Stimulated activated naive CD8-positive, alpha-beta T cell treated with anti-CD3 and anti-CD28 coated beads, Interleukin-15, Interleukin-2, amounts not matched to agents 100 U/mL and 50 U/mL, for 24 hours (primary cell): Measurements from ENCODE around the gene NFIA.
A peak's percentile ranks its signal among the peaks of the same experiment; 100 is the strongest.

ENCODE experiments used
- ATAC-seq: fragments of 150-1000 bp; cut with Tn5 transposase; one replicate; pipeline ENCODE4 v1.10.0; 2021
- DNase-seq: peaks from one replicate; pipeline ENCODE4 v3.0.0; 2021

The NFIA gene

DNA sequence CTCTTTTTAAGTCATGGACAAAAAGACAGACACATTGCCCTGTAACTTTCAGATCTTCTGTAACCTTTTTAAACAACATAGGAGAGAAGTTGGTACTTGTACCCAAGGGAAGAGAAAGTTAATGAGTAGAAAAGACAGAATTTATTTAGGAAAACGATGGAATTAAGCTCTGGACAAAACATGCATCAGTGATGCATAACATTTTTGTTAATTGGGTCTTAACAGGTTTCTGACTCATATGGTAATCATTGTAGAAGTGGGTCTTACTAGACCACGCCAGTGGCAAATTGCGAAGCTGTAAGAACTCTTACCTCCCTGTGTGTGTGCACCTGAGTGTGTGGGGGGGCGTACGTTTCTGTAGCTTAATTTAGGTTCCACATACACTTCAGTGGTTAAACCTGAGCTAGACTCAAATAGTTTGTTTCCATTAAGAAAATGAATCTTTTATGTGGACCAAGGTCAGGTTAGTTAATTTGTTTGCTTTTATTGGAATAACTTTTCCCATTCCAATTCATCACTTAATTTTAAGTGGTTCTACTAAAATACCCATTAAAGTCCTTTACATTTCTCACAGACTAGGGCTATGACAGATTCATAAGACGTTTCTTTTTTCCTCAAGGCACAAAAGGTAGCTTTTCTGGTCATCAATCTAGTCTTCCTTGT lies 48.1 kb downstream of the NFIA start:
- no peak for ATAC-seq

DNA sequence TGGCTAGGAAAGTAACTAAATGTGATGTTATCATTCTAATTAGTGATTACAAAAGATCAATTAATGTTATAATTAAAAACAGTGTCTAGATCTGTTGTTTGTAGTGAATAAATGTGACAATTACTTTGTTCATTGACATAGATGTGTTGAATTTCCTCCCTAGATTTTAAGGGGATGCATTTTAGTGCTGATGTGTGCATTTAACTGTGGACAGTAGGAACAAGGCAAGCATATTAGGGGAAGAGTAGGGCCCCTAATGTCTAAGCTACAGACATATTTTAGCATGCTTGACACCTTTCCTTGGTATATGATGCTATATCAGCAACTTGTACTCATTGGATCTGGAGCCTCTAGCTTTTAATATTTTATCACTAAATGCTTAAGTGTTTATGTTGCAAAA lies 48.9 kb downstream of the NFIA start:
- no peak for ATAC-seq
- no peak for DNase-seq

More for the DNA sequence above, 48.1 kb downstream of the NFIA start:
- DNase-seq = no peak

DNA sequence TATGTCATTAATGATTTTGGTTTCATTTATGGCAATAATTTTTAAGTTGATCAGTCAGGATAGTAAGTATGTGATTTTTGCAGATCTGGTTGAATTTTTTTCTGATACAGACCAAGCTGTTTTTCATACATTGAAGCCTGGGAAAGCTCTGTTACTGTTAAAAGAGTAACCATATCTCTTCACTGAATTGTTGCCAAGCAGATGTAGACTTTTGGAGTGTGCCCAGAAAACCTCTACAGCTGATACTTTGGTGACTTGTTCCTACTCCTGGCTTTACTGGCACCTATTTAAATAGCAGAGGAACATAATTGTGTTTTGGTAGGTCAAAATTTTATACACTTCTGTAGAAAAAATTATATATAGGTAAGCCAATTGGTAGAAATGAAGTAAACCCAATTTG lies 49.4 kb downstream of the NFIA start:
- ATAC-seq (no peak), DNase-seq (no peak)

DNA sequence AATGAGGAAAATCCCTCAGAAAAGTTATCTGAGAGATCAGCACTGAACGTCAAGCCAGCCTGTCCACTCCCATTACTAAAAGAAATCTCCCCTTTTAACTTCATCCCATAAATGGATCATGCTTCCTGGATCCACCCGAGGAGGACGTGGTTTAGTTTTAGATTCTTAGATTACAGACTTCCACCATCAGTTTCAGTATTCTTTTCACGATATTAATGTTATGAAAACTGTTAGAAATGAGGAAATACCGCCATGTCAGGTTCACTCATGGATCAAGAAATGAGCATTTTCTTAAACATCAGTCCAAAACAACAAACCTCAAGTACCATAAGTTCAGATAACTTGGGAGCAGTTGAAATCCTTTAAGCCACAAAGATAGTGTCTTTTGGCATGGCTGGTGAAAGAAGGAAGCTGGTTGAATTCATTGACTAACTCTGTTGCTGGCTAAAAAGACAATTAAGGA lies 49.8 kb downstream of the NFIA start:
- ATAC-seq (no peak), DNase-seq (no peak)

DNA sequence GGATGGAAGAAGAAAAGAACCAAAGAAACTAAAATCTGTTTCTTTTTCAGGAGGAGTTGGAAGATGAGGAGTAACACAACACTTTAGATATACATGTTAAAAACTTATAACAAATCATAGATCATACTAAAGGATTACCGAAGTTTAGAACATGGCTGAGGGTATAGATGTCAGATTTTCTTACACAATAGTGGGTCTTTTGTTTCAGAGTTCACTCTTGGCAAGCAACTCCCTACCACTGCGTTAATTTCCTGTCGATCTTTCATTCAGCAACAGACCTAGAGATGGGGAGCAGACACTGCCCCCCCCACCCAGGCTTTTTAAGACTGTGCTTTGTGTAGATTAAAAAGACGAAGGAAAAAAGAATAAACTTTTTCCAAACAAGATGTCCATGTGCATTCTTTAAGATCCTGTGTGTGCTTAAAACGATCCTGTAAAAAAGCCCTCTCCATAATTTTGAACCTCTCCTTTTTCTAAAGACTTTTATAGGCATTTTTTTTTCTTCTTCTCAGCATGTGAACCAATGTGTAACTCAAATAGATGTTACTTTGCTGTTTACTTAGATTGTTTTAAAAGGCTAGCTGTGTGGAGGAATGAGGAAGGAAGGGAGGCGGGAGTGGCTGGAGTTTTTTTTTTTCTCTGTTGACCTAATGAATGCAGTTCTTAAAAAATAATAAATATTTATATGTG lies 50.4 kb downstream of the NFIA start:
- no peak for ATAC-seq
- DNase-seq = no peak

DNA sequence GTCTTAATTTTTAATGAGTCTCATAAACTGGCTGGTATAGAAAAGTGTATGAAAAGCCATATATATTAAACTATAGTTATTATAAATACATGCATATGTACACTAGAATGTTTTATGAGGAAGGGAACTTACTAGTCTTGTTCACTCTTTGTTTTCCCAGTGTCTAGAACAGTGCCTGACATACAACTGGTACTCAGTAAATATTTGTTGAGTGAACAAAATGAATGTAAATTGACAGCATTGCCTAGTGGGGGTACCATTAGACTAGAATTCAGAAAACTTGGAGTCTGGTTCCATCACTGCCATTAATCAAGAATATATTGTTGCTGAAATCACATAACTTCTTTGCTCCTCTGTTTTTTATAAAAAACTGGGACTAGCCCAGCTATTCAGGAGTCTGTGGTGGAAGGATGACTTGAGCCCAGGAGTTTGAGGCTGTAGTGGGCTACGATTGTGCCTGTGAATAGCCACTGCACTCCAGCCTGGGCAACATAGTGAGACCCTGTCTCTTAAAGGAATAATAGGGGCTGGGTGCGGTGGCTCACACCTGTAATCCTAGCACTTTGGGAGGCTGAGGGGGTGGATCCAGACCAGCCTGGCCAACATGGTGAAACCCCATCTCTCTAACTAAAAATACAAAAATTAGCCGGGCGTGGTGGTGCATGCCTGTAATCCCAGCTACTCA lies 51.1 kb downstream of the NFIA start:
- ATAC-seq = no peak
- DNase-seq = no peak

DNA sequence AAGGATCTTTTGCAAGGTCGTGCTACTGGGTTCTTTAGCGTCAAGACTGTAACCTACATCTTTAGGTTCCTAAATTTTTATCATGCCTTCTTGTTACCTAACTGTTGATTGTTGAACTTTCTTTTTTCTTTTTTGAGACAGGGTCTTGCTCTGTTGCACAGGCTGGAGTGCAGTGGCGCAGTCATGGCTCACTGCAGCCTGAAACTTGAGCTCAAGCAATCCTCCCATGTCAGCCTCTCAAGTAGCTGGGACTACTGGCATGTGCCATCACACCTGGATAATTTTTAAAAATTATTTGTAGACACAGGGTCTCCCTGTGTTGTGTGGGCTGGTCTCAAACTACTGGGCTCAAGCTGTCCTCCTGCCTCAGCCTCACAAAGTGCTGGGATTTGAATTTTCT lies 52.9 kb downstream of the NFIA start:
- no peak for ATAC-seq
- DNase-seq = no peak

DNA sequence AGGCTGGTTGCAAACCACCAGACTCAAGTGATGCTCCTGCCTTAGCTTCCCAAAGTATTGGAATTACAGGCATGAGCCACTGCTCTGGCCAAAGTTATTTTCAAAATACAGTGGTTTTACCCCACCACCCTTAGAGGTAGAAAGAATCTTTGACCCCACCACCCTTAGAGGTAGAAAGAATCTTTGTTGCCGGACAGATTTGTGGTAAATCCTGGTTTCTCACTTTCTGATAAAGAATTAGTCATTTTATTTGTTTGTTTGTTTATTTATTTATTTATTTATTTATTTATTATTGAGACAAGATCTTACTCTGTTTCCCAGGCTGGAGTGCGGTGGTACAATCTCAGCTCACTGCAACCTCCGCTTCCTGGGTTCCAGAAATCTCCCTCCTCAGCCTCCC lies 55.9 kb downstream of the NFIA start:
- ATAC-seq = no peak

DNA sequence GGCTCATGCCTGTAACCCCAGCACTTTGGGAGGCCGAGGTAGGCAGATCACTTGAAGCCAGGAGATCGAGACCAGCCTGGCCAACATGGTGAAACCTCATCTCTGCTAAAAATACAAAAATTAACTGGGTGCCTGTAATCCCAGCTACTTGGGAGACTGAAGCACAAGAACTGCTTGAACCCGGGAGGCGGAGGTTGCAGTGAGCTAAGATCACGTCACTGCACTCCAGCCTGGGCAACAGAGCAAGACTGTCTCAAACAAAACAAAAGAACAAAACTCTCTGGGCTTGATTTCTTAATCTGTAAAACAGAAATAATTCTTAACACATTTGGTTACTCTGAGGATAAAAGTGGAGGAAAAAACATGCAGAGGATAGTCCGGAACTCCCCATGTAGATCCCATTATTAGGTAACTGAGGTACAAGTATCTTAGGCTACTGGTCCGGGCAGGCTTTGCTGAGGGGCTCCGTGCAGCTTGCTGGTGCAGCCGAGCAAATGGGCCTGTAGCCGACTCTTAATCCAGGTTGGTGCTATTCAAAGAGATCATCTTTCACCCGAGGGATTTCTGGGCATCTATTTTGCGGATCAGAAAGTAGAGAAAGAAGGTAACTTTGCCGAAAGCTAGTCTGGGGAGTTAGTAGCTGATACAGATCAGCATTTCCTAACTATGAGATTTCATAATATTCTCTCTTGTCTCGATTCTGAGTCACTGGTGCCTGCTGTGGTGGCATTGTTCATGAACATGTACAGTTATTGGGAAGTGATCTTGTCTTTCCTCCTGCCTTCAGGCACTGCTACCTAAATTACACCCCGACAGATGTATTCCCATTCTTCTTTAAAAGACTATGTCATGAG lies 56.8 kb downstream of the NFIA start:
- DNase-seq = no peak

More for the DNA sequence above, 55.9 kb downstream of the NFIA start:
- no peak for DNase-seq

DNA sequence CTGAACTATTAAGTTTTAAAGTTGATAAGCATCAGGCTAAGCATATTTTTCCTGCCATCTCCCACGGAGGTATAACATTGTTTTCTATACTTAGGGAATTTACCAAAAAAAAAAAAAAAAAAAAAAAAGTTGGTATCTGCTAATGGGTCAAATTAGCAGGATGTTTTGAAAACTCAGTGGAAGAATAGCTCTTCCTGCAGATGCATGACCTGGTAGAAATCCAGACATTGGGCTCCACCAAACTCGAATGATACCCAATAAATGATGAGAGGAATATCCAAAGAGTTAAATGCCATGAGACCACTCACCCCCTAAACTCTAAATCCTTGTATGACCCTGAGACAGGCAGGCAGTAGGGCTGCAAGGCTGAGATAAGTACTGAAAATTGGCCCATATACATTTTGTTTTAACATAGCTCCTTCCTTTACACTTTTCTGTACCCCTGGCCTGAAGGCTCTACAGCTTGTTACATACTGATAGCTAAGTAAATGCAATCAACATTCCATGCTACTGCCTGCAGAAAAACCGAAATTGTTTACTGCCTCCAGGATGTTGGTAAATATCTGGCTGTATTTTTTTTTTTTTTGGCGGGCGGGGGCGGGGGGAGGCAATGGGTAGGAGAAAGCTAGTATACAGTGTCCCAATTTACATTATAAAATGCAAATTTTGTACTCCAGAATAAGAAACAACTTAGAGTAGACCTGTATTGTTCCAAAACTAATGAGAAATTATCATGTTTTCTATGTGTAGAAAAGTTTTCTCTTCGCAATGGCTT lies 57.6 kb downstream of the NFIA start:
- ATAC-seq (no peak), DNase-seq (no peak)

More for the DNA sequence above, 56.8 kb downstream of the NFIA start:
- ATAC-seq = no peak

DNA sequence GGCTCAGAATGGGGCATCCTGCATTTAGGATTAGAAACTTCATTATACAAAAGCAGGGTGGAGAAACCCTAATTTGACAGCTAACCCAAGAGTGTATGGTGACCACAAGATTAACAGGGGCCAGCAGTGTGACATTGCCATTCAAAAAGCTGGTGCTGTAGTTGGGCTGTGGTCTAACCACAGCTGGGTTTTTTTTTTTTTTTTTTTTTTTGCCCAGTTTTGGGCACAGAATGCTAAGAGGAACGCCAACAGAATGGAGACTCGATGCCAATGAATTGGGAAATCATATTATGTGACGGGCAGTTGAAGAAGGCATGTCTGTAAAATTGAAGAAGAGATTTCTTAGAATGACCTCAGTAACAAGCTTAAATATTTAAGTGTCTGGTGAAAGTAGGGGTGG lies 58.4 kb downstream of the NFIA start:
- DNase-seq (no peak), ATAC-seq (peak; percentile 32)

DNA sequence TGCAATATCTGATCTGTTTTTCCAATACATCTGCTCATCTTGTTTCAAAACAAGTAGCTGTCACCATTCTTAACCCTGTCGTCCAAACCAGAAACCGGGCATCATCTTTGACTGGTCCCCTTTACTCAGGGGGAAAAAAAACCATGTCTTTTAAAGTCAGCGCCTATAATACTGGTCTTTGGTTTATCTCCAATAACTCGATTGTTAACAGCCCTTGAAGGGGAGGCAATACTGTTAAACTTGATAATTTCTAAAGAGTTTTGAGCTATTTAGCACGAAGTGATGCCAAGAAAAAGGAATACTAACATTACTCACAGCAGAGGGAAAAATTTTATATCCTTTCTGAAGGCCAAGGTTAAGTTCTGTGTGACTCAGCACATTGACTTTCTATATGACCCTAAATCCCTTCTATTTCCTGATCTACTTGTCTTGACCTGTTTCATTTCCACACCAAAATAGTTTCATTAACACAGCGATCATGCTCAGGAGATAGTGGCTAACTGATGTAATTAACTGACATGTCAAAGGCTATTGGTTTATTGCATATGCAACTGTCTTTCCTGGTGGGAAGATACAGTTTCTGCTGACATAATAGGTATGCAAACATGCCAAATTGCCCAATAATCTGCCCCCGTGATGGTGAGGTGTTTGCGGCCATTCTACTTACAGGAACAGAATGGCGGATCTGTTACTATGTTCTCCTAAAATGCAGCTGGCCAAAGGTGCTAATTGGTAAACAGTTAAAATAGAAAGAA lies 59.1 kb downstream of the NFIA start:
- DNase-seq = no peak
- no peak for ATAC-seq

DNA sequence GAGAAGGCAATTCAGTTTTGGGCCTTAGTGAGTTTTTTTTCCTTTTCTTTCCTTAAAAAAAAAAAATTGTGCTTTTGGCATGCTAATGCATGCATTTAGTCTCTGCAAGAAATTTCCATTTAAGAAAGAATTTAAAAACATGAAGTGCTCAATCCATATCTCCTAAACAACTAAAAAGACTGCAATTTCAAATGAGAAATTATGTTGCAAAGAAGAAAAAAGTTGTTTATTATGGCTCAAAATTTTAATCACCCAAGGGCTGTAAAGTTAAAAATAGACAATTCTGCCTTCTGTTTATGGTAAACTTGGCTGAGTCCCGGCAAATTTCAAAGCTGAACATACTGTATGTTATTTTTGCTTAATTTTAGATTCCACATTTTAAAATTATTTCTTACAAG lies 59.7 kb downstream of the NFIA start:
- ATAC-seq = no peak
- DNase-seq = no peak

DNA sequence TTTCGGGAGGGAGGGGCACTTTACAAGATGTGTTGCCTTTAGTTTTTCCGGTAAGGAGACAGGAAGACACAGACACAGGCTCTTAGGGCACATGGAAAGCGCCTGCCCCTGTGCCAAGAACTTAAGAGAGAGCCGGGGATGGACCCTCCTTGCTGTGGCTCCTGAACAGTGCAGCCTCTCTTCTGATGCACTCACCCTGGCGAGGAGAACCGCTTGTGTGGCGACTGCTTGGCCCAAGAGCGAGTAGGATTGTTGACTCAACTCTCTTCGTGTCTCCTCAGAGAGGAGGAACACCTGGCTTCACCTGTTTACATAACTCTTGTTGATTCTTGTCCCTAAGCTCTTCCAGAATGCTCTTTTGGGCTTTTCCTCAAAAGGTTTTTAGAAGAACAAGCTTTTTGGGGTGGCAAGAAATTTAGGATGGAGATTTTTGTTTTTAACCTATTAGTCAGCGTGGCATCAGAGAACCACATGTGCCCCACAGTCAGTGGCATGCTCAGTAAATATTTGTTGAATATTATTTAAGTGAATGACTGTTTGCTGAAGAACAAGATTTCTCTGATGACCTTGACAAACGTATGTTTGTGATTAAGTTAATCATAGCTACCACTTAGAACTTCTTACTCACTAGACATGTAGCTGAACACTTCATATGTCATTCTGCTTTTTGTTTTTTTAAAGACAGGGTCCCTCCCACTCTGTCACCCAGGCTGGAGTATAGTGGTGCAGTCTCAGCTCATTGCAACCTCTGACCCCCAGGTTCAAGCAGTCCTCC lies 60.6 kb downstream of the NFIA start:
- ATAC-seq (no peak), DNase-seq (no peak)

DNA sequence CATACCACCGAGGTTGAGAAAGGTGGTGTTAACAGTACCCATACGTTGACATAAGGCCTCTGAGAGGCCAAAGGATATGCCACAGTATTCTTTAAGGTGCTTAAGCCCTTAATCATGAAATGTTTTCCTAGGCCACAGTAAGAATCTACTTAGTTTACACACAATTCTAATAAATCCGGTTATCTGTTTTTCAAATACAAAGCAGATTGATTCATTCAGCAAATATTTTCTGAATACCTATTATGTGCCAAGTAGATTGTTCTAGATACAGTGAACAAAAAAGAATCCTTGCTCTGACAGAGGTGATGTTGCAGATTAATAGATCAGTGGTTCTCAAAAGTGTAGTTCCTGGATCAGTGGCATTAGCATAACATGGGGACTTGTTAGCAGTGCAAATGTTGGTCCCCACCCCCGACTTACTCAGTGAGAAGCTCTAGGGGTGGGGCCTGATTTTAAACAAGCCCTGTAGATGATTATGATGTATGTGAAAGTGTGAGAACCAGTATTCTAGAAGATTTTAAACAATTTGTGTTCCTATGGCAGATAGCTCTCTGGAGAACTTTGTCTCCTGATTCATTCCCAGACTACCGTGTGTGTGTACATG lies 61.6 kb downstream of the NFIA start:
- DNase-seq = no peak
- no peak for ATAC-seq

DNA sequence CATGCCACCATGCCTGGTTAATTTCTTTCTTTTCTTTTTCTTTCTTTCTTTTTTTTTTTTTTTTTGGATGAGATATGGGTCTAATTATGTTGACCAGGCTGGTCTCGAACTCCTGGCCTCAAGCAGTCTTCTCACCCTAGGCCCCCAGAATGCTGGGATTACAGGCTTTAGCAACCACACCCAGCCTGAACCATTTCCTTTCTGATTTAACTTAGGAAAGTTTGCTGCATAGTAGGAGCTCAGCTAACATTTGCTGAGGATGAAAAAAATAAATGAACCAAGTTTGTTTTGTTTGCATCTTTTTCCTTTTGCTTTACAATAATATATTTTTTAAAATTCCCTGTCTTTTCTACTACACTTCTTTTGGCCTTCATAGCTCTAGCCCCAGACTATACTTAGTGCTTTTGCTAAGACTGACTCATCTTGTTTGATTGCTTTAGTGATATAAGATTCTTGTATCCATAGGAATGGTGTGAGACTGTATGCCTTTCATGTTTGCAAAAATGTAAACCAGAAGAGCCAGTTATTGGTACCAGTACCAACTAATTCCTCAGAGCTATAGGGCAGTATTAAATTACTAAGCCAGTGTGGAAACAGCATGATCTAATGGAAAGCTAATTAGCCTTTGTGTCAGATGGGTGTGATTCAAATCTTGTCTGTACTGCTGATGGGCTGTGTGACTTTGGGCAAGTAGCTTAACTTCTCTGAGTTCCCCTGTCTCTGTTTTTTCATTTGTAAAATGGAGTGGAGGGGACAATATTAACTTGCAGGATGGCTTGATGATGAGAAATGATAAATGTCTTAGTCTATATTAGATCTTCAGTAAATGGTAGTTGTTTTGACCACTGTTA lies 66.9 kb downstream of the NFIA start:
- DNase-seq (no peak), ATAC-seq (no peak)

DNA sequence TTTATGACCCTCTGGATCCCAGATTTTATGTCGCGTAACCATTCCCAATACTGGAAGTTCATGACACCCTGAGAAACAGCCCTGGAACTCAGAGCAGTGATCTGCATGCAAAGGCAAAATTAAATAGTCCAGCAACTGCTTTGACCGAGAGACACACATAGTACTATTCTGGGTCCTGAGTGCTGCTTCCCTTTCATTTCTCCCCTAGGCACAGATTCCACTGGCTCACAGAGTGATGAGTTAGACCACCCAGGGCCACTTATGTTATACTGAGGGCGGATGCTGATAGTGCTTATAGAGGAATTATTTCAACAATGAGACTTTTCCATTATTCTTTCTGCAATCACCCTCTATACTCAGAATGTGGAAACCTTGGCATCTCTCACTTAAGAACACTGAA lies 69.2 kb downstream of the NFIA start:
- ATAC-seq (no peak), DNase-seq (no peak)

DNA sequence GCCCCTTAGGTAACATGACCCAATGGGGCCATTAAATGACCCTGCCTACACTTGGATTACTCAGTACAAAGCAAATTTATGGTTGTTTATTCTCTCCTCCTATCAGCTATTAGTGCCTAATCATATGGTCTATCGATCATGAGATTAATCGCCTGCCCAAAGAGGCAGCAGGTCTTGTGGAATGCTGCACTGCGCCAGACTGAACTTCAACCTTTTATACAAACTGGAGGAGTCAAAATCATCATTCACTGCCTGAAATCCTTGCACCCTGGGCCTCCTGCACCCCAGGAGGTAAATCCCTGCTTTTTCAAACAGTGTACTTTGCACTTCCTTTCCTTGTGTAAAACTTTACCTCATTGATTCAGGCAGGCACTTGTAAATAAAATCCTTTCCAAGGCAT lies 69.7 kb downstream of the NFIA start:
- ATAC-seq = no peak
- DNase-seq = no peak
